Uterus (tissue), 2 donors: Measurements from ENCODE around the gene GYG1.
A peak's percentile ranks its signal among the peaks of the same experiment; 100 is the strongest.

ENCODE experiments used
- CTCF ChIP-seq, 4 experiments: fragments of 200-600 bp in 2 of 4; fragments of 450-650 bp in 2 of 4; sonication (generic) in 2 of 4; IDR thresholded peaks; one replicate each; pipeline ENCODE4 v1.5.1; 2016 to 2019; ENCODE audit warnings: antibody characterized with exemption in 4 of 4, mild to moderate bottlenecking in 2 of 4, moderate library complexity in 1 of 4
- POLR2A ChIP-seq, 2 donors: fragments of 450-650 bp; IDR thresholded peaks; one replicate each; pipeline ENCODE4 v1.6.1; 2016; ENCODE audit warnings: antibody characterized with exemption in 2 of 2, mild to moderate bottlenecking in 1 of 2, moderate library complexity in 1 of 2

GRCh38 chr3:148990236-148990635 is 1.1 kb upstream of the GYG1 start:
- no peak for TF ChIP-seq CTCF (IDR thresholded peaks at IDR 0.05)
- peak in 1 of 2 donors; percentile 15 for TF ChIP-seq POLR2A (IDR thresholded peaks at IDR 0.05)
